NCI-H774 (cell line): ENCODE data around the gene GAS7.

Experiments used
- DNase-seq: peaks from one replicate; lab custom pipeline; 2025; lab: John Stamatoyannopoulos, UW

Gene GAS7

DNA sequence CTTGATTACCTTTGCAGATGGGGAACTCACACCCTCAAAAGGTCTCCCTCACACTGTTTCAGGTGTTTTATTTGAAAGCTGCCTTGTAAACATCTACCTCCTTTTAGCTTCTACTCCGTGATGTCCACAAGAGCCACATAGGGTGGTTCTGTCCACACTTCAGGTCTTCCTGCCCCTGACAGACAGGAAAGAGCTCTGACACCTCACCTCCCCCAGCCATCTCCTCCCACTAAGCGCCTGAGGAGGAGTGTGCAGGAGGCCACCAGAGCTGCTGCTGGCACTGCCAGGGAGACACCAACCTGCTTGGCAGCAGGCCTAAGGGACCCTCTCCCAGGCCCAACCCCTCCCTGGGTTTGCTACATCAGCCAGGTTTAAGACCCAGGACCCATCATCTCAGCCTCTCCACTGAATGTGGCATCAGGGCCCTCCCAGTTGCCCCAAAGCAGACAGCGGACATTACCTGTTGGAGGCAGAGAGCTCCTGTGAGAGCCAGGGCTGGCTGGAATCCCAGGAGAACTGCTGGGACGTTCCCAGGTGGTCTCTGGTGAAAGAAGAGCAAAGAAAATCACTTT is 217.0 kb downstream of the GAS7 start:
- DNase-seq, result no peak

DNA sequence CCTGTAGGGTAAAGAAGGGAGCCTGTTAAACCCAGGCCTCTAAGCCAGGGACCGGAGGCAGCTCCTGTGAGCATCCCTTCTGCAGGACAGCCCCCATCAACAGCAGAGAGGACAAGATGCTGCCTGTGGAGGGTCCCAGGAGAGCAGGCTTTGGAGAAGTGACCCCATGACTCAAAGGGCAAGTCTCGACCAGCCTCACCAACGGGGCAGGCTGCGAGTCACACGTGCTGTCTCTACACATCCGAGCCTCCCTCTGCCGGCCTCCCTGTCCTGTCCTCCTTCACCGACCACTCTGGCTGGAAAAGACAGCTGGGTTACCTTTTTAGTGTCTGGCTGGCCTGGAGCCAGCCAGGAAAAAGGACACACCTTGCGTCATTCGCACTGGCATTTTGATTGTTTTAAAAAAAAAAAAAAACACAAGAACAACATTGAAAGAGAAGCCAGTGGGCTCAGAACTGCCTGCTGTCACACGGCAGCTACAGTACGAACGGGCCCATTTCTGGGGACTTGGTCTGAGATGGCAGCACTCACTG is 218.9 kb downstream of the GAS7 start:
- no peak for DNase-seq

DNA sequence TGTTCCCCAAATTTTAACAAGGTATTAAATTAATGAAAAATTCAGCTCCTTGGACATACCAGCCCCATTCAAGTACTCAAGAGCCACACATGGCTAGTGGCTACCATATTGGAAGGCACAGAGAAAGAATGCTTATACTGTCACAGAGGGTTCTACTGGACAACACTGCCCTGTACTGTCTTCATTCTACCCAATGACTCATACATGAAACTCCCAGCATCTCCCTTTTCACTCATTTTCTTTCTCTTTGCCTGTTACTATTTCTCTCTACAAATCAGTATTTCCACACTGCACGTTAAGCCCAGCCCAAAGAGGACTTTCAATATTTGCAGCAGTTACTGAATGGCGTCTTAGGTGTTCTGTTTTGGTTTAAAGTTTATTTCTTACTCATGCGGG is 221.2 kb downstream of the GAS7 start:
- no peak for DNase-seq

DNA sequence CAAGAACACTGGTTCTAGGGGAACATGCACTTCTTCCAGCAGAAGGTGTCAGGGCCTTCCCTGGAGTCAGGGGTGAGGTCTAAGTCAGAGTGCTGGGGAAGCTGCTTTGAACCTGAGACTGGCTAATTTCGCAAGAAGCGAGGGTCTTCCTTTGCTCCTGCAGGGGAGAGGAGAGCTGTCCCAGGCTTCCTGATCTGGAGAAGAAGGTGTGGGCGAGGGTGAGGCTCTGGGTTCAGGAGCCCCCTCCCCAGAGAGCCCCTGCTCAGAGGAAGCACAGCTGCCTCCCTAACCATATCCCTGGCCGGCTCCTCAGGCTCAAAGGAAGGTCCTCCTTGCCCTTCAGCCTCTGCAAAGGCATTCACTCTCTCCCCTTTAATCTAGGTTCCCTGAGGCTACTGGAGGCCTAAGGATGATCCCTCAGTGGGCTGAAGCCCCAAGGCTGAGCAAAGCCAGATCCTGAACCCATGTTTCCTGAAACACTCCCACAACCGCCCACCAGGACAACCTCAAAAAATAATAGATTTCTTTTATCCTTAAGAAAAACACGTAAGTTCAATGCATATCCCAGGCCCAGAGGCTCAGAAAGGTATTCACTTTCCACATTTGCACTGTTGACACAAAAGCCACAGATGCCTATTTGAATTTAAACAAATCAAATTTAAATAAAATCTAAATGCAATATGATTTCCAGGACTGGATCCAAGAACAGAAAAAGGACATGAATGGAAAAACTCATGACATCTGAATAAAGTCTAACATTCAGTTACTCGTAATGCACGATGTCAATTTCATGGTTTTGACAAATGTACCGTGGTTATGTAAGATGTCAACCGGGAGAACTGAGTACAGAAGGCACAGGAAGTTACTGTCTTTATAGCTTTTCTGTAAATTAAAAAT is 221.9 kb downstream of the GAS7 start:
- no peak for DNase-seq

DNA sequence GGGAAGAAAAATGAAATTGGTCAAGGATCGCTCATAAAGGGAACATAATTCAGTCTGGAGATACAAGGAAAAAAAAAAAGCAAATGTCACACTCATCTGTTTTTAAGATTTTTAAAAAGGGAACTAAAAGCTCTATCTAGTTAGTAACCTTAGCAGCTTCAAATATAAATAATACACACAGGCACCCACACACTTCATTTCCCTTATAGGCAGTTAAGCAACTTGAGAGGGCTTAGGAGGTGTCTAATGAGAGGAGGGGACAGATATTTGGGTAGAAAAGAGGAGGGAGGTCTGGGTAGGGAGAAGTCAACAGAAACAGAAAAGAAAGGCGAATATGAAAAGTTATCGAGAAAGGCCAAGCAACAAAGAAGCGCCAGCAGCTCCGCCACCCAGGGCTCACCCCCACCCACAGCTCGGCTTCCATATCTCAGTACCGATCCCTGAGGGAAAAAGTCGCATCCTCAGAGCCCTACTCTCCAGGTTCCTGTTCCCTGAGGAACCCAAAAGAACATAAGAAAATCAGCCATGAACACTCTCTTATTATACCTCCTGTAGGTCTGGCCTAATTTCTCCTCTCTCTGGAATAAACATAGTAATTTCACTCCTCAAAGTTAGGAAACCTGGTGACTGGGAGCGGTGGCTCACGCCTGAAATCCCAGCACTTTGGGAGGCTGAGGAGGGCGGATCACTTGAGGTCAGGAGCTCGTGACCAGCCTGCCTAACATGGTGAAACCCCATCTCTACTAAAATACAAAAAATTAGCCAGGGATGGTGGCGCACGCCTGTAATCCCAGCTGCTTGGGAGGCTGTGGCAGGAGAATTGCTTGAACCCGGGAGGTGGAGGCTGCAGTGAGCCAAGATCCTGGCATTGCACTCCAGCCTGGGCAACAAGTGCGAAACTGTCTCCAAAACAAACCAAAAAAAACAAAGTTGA is 223.7 kb downstream of the GAS7 start:
- DNase-seq, result no peak

DNA sequence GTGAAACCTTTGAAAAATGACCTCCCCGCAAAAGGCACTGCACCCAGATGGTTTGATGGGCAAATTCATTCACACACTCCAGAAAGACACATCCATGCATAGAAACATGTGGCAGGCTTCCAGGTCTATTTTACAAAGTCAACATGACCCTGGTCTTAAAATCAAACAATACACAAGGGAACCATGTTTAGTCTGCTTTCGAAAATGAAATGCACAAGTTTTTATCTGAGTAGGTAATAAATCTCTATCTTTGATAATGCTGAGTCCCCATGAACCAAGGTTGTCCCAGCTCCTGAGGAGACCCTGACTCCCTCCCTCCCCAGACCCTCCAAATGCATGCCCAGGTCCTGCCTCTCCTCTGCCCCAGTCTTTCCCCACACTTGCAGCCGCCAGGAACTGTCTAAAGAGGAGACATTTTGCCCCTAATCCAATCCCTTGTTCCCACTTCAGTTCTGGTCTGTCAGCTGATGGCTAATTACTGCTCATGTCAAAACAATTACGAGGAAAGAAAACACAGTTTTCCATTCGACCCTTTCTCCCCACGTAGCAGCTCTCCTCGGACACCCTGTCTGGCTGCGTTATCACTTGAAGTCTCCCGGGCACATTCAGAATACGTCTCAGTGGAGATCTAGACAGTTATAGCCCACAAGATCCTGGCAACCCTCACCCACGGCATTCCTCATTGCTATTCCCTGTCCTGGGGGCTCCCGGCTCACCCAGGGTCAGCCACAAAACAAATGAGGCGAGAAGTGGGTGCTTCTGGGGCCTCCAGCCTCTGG is 224.5 kb downstream of the GAS7 start:
- DNase-seq, result no peak

DNA sequence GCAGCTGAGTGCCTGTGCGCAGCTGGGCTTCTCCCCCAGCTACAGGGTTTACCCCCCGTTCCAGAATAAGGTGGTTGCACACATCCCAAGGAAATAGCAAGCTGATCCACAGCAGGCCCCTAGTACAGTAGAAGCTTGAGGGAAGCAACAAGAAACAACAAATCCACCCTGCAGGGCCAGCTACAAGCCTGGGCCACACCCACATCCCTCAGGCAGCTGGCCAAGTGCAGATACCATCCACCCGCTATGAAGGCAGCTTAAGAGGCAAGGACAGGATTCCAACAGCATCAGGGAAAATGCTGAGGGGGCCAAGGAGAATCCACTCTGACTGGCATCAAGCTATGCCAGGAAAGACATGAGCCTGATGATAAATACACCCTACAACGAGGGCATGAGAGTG is 226.4 kb downstream of the GAS7 start:
- no peak for DNase-seq

DNA sequence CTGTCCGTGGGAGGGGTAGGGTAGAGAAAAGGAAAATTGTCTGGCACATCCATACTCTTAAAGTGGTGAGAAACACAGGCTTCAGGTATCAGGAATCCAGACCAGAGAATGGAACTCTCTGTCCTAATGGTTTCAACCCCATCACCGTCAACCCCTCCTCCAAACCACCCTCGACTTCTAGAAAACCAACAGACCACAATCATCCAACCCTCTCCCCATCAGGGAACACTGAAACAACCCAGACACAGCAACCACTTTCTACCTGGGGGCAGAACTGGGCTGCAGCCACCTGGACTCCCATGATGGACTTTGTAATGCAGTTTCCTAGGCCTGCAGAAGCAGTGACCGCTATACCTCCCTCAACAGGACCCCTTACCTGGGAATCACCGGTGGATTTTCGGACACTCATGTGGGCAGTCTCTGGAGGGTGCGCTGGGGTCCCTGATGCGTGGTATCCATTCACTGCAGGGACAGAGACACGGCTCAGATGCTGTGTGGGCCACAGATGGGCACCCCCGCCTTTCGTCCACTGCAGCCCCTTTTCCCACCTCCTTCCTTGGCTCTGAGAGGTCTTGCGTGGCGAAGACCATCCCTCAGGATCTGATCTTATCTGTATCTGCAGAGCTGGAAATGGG is 229.0 kb downstream of the GAS7 start:
- DNase-seq, result no peak

DNA sequence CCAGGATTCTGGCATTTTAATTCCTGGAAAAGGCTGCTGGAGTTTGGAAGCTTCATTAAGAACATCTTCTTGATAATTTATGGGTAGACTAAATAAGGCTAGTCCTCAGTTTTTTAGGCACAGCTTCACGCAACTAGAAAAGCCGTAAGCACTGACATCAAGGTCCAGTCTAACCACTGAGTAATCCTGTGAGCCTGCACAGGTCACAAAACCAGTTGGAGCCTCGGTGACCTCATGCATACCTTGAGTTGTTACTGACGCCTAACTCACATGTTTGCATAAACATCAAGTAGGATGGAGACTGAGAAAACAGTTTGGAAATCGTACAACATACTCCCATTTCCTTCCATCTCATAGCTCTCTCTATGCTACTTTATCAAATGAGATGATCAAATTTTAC is 229.5 kb downstream of the GAS7 start:
- DNase-seq, result no peak

DNA sequence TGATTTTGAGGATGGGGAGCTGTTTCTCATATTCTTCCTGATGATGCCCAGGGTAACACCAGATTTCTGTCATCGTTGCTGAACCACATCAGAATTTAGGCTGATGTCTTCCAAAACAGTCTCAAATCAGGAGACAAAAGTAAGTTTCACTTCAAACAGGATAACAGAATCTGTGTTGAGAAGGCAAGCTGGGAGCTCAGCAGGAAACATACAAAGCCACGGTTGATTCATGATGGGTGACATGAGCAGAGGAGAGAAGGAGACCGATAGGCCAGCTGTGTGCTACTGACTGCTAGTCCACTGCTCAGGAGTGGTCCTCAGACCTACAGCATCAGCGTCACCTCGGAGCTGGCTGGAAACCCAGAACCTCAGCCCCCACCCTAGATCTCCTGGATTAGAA is 230.4 kb downstream of the GAS7 start:
- no peak for DNase-seq

DNA sequence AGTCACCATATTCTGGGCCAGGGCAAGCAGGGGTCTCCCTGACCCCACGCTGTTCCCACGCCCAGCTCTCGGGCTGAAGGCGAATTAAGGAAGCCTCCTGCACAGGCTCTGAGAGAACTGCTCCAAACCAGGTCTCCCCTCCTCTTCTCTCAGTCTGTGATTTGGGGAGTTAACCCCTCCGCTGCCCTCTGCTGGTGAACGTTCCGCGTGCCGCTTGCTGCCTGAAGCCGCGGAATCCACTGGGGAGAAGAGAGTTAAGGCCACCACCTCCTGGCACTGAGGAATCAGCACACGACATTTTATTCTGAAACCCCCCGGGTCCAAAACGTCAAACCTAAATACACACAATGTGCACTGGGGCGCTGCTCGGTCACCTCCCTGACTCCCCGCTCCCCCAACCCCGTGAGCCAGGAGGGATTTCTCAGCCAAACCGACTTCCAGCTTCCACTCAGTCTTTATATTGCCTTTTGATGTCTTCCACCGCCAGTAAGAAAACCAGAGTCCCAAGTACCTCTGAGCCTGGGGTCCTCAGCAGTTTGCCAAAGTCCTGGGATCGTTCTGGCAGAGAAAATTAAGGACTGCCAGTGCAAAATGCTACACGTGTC is 238.9 kb downstream of the GAS7 start:
- DNase-seq, result no peak

DNA sequence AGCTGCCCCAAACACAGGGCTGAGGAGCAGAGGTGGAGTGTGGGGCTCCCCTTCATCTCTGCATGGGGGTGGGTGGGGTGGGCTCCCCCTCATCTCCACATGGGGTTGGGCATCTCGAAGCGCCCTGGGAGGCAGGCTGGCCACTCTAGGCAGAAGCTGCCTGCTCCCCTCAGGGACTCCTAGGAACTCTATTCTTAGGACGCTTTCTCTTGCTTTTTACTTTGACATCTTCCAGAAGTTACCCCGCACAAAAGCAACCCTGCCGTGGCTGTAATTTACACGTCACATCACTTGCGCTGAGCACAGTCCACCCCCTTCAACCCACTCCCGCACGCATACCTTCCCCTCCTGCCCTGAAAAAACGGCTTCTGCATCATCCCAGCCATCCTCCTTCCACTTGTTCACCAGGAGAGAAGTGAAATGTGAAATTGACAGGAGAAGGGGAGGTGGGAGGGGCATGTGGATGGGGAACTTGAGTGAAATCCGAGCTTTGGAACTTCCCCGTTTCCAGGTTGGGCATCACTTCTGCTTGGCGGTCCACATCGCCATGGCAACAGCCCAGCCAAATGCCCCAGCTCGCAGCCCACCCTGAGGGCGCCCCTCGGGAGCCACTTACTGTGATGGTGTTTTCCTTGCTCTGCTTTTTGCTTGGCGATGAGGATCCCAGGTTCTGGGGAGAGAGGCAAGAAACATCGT is 239.7 kb downstream of the GAS7 start:
- no peak for DNase-seq

DNA sequence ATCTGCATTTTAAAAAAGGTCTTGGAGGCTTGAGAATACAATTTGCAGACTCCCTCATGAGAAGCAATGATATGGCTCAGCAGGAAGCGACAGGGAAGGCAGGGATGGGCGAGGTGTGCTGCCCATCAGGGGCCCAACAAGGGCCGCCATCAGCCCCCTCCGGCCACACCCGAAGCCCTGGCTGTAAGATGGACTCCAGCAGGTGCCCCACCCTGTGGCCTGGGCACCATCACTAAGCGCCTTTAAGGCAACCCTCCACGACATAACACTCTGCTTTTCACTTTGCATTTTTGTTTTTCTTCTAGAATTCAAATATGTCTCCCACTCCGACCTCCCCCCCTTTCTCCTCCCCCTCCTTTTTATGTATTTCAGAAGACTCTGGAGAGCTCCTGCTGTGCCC is 241.2 kb downstream of the GAS7 start:
- DNase-seq, result no peak

DNA sequence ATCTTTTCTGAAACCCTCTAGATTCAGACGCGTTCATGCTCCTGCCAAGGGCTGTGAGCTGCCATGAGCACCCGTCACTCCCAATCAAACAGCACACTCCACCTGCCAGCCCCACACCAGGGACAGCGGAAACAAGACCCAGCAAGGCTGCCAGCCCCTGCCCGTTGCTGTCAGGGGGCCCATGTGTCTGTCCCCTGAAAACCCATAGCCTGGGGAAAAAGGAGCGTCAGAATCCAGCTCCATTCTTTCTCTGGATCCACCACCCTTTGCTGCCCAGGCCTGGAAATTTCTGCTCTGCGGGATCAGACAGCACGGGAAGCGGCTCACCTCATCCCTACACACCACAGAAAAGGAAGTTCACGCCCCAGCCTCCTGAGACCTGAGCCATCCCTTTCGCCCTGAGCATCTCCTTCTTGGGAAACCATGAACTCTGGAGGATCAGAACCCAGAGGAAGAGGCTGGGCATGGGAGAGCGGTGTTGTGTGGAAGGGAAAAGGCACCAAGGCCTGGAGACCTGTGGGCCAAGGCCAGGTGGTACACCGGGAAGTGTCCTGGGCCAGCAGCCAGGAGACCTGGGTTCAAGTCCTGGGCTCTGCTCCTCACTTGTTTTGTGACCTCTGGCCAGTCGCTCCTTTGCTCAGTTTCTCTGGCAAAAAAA is 241.8 kb downstream of the GAS7 start:
- DNase-seq, result no peak

DNA sequence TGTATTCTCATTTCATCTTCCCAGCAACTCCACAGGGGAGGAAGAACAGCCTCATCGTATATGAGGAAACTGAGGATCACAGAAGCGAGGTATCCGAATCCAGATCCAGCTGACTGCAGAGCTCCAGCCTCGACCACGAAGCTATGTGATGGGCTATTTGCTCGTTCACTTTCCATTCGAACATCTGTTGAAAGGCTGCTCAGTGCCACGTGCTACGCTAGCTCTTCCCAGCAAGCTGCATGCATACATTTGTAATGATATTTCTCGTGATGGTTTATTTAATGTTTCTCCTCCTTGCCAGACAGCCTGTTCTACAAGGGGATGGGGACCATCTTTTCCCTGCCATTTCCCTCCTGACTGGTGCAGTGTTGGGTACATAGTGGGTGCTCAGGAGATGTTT is 244.9 kb downstream of the GAS7 start:
- no peak for DNase-seq

DNA sequence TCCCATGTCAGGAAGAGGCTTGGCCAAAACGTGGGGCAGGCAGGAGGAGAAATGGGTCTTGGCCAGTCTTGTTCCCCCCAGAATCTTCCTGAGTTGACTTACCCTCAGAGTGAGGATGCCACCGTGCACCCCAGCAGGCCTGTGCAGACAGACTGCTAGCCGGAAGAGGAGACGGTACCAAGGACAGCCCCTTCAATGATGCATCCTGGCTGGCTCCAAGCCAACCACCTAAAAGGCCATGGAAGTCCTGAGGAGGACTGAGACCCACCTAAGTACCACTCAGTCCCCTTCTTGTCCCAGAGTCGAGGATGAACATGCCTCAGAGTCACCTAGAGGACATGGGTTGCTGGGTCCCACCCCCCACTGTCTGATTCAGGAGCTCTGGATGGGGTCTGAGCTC is 246.6 kb downstream of the GAS7 start:
- DNase-seq, result no peak

DNA sequence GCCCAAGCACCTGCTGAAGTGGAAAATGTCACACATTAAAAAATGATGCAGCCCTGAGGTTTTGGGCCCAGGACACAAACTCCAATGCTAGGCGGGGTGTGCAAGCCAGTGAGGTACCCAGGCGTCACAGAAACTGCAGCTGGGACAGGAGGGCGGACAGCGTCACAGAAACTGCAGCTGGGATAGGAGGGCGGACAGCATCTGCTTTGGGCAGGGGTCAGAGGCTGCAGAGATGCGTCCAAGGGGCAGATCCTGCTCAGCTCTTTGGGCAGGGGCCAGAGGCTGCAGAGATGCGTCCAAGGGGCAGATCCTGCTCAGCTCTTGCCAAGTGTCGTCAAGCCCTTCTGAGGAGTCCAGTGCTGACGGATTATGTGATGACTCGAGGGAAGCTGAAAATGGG is 249.5 kb downstream of the GAS7 start:
- DNase-seq, result no peak

DNA sequence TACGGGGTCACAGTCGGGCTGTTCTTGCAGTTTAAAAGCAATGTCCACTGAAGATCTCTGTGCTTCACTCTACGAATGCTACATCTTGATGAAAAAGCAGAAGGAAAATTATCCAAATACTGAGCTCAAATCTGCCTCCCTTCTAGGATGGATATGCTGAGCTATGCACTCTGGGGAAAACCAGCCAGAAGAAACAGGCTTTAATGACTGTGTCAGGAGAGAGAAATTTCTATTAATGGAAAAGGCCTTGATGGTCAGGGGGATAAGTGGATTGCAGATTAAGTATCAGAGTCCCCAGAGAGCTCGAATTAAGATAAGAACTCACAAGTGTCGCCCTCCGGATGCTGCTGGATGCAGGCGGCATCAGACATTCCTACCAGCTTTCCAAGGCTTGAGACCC is 253.7 kb downstream of the GAS7 start:
- DNase-seq, result no peak

DNA sequence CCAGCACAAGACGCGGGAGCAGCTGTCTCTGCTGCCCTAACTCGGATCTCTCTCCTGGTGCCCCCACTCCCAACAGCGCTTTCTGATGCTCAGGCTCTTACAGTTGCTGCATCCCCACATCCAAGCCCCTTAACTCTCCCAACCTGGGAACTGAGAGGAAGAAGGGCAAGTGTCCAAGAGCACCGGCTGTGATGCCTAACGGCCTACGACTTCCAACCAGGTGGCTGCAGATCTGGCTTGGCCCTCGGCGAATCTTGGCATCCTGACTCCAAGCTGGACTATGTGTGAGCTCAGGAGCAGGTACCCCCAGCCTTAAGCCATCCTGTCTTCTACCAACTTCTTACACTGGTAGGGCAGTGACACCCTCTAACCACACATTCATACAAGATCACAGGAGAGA is 255.1 kb downstream of the GAS7 start:
- DNase-seq, result no peak

DNA sequence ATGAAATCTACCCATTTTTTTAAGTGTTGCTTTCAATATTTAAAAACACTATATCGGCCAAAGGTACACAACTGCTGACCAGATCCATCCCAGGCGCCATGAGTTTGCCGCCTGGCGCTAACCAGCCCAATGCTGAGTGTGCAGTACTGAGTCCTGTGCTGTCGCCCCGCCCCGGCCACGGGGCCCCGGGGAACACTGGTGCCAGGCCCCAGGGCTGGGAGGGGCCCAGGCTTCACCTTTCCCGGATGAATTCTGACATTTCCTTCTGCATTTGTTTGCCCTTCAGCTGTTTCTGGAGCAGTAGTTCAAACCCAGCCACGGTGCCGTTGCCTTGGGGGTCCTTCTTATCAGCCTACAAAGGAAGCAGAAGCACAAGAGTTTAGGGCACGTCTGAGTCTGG is 255.5 kb downstream of the GAS7 start:
- no peak for DNase-seq
